GM21723 (cell line): ENCODE results near the gene ZFP30.
A peak's percentile ranks its signal among the peaks of the same experiment; 100 is the strongest.
"Not testable (repeated sequence)": the region's sequence is repeated elsewhere in the genome, so short reads cannot be mapped to it uniquely, and the experiment has no call there.

Experiments
- ATAC-seq: cut with Tn5 transposase; IDR thresholded peaks from one replicate; pipeline ENCODE4 v1.9.1; 2021; ENCODE audit warnings: mild to moderate bottlenecking, moderate library complexity; ENCODE audit not compliant: unreplicated experiment

The ZFP30 gene

DNA sequence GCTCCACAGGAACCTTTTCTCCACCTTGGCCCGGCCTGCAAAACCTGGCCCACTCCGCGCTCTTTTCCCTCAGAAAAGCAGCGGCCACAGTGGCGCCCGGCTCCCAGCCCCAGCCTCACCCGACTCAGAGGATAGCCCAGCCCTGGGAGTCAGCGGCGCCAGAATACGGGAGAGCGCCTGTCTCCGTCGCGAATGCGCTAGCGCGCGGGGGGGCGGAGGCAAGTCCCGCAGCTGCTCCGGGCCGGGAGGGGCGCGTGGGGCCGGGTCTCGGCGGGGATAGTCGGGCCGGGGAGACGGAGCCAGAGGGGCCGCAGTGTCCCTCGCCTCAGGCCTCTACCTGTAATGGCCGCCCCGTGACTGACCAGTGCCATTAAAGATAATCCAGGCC, at the start of gene ZFP30:
ZFP30 (minus strand) TSS at position 165 of the 388 bp plus-strand sequence. CDS start 7,643 bp downstream, outside the sequence.
- ATAC-seq: peak; percentile 67

DNA sequence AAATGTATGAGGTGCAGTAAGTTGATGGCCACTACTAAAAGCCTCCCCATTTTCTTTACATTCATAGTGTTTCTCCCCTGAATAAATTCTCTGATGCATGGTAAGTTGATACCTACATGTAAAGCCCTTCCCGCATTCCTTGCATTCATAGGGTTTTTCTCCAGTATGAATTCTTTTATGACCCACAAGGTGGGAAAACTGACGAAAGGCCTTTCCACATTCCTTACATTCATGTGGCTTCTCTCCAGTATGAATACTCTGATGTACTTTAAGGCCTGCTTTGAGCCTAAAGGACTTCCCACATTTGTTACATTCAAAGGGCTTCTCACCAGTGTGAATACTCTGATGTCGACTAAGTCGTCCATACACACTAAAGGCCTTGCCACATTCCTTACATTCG, 43.8 kb upstream of the ZFP30 start:
- no peak for ATAC-seq

DNA sequence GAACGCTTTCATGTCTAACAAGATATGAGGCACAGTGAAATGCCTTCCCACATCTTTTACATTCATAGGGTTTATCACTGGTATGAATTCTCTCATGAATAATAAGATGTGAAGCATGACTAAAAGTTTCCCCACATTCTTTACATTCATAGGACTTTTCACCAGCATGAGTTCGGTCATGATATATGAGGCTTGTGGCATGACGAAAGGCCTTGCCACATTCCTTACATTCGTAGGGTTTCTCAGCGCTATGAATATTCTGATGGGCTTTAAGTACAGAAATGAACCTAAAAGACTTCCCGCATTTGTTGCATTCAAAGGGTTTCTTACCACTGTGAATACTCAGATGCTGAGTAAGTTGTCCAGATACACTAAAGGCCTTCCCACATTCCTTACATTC, 43.0 kb upstream of the ZFP30 start:
- ATAC-seq: no peak

DNA sequence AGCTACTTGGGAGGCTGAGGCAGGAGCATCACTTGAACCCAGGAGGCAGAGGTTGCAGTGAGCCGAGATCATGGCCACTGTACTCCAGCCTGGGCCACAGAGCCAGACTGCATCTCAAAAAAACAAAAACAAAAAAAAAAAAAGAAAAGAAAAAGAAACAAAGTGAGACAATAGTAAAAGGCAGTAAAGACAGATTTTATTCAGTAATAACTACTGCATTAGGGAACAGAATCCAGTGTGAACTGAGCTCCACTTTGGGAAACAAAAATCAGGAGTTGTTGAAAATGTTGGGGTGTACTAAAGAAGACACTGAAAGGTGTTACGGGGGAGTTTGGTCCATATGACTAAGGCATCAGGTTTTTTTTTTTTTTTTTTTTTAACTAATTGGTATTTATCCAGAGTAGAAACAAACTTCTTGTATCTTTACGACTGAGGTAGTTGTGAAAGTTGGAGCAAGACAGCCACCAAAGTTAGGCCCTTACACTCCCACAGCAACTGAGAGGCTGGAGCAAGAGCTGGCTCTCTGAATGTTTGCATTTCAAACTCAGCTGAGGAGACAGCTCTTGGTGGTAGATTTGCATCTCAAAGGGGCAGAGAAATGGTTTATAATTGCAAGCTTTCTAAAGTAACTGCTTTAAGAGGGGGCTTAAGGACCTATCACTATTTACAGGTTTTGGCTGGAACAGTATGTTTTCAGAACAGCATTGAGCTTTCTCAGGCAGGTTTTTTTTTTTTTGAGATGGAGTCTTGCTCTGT, 40.1 kb upstream of the ZFP30 start:
- ATAC-seq: no peak

DNA sequence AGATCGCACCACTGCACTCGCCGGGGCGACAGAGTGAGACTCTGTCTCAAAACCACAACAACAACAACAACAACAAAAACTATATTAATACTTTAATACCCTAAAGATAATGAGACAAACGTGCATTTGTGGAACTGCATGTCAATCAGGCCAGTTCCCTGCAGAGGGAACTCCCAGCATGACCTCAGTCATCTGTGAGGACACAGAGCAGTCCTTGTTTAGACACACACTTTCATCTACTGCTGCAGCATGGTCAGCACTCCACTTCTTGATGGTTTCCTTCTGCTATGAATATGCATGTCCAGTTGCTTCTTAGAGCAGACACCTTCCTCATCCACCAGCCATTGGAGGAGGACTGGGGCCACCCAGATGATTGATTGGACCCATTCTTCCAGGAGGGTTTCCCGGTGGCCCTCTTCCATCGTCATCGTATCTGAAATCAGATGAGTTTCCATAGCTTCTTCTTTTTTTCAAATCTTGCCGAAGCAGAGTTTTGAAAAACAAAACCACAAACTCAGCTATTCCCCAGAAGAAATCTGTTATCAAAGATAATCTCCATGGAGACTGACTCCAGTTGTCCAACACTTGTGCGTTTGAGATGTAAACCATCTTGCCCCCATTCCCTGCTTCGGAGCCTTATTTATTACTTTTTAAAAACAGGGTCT, 37.8 kb upstream of the ZFP30 start:
- no peak for ATAC-seq

DNA sequence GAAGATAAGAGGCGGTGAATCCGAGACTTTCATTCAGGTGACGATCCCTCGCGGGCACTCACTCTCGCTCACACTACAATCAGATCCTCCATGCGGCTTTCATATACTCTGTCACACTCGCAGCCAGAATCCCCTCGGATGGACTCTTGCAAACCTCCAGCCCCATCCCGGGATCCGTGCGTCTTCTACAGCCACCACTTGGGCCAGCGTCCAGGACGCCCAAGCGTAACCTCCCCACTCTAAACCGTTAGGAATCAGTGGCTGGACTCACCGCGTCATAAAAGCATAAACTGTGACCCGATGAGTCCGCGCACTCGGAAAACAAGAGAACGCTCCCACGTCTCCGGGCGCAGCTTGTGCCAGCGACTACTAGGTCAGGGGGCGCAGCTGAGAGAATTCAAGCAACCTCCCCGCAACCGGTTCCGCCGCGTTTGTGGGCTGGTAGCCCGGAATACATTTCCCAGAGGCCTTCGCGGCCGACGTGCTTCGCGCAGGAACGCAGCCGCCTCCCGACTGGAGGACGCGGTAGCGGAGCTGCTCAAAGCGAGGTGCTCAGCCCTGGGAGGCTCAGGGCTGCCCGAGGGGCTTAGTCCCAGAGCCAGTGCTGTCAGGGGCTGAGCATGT, 36.7 kb upstream of the ZFP30 start:
- ATAC-seq: peak; percentile 61

DNA sequence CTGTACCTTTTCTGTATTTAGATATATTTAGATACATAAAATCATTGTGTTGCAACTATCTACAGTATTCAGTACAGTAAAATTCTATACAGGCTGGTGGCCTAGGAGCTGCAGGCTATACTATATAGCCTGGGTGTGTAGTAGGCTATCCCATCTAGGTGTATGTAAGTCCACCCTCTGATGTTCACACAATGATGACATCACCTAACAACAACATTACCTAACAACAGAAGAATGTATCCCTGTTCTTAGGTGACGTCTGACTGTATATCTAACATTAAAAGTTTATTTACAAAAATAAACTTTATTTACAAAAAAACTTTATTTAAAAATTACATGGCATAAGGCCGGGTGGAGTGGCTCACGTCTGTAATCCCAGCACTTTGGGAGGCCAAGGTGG, 28.3 kb upstream of the ZFP30 start:
- ATAC-seq: no peak

DNA sequence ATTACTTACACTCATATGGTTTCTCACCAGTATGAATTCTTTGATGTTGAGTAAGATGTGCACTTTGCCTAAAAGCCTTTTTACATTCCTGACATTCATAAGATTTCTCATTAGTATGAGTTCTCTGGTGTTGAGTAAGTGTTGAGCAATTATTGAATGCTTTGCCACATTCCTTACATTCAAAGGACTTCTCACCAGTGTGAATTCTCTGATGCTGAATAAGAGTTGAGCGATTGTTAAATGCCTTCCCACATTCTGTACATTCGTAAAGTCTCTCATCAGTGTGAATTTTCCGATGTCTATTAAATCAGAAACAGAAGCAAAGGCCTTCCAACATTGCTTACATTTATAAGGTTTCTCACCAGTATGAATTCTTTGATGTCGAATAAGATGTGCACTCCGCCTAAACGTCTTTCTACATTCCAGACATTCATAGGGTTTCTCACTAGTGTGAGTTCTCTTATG, 14.2 kb upstream of the ZFP30 start:
- no peak for ATAC-seq

DNA sequence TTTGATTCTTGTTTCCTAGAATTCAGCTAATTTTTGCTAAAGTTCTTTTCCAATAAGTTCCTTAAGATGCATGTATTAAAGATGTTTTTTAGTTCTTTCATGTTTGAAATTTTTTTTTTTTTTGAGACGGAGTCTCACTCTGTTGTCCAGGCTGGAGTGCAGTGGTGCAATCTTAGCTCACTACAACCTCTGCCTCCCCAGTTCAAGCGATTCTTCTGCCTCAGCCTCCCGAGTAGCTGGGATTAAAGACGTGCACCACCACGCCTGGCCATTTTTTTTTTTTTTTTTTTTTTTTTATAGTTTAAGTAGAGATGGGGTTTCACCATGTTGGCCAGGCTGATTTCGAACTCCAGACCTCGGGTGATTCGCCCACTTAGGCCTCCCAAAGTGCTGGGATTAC, 1.9 kb upstream of the ZFP30 start:
- ATAC-seq: not testable (repeated sequence)

DNA sequence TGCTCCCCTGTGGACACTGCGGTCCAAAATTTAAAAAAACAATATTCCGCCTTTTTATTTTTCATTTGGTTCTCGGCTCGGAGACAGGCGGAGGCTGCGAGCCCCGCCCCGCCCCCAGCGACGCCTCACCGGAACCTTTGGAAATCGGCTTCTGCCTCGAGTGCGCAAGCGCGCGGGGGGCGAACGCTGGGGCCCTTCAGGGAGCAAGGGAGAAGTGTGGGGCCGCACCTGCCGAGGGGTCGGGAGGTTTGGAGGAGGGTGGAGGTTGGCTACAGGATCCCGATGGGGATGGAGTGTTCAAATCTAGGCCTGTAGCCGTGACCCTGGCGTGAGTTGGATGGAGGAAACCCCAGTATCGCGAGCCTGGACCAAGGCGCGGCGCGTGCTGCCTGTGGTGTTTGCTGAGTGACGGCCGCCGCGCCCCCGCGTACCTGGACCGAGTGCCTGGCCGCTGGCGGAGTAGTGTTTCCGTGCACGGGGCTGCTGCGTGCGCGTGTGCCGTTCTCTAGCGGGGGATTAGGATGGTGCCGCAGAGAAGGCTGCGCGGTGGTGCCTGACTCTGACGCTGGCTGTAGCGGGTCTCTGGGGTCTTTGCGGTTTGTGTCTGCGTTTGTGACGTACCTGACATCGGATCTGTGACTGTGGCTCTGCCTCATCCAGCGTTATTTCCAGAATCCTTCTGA, 565 bp upstream of the ZFP30 start:
- ATAC-seq: peak; percentile 70

DNA sequence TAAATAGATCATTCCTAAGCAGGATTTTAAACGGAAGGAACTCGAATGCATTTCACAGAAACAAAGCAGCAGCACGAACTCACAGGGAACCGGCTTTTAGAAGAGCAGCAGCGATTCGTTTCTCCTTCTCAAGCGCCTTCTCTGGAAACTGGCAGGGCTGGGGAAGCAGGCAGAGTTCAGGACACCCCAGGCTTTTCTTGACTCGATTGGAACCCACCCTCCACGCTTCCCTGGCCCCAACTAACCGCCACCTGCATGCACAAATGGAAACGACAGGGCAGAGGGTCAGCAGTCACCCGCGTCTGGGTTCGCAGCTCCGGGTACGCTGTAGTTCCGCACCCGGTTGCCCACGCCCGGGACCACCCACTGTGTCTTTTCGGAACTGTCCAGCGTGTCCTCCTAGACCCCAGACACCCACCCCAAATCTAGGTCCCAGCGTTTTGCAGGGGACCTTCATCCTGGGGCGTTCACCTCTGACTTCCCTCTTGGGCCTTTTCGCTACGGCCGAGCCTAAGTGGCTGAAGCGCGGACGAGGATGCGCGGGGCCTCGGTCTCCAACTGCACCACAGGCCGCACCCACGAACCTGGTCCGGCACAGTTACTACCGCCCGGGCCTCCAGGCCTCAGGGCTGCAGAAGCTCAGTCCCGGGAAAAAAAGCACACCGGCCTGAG, 500 bp downstream of the ZFP30 start:
- ATAC-seq: peak; percentile 41

DNA sequence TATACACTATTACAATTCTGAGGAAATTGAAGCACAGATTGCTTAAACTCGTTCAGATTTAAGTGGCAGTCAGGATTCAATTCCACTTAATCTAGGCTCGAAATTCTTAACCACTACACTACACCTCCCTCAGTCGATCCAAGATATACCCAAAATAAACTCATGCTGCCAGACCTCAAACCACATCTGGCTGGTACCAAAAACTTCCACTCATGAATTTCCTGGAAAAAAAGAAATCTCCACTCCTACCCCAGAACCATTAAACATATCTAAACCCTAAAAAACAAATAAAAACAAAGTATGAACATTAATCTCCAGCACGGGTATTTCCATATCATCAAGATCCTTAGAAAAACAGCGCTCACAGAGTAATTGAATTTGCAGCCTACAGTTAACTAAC, 1.1 kb downstream of the ZFP30 start:
- no peak for ATAC-seq

DNA sequence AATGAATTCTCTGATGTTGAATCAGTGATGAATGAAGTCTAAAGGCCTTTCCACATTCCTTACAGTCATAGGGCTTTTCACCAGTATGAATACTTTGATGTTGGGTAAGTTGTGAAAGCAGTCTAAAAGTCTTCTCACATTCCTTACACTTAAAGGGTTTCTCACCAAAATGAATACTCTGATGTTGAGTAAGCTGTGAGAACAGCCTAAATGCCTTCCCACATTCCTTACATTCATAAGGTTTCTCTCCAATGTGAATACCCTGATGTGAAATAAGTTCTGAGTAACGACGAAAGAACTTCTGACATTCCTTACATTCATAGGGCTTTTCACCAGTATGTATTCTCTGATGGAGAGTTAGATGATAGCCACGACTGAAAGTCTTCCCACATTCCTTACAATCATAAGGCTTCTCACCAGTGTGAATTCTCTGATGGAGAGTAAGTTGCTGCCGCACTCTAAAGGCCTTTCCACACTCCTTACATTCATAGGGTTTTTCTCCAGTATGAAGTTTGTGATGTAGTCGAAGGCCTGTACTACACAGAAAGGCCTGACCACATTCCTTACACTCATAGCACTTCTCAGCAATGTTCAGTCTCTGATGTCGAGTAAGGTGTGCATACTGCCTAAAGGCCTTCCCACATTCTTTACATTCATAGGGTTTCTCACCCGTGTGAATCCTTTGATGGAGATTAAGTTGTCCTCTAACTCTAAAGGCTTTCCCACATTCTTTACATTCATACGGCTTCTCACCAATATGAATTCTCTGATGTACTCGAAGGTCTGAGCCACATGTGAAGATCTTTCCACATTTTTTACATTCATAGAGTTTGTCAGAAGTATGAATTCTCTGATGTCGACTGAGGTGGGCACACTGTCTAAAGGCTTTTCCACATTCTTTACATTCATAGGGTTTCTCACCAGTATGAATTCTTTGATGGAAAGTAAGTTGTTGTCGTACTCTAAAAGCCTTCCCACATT, 19.9 kb downstream of the ZFP30 start:
- no peak for ATAC-seq

DNA sequence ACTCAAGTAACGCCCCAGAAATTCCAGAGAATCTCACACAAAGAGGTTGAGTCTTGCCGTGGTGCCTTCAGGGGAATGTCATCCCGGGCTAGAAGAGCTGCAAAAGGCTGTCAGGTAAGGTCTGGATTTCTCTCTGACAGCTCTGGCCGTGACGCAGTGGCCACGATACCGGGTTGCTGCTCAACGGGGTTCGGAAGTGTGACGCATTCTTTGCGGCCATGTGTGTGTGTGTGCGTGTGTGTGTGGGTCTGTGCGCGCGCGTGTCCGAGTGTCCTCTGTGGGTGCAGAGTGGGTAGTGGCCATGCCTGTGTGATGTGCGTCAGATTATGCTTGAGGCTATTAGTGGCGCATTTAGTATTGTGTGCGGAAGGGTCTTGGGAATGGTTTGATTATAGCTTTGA, 60.3 kb downstream of the ZFP30 start:
- peak; percentile 35 for ATAC-seq

DNA sequence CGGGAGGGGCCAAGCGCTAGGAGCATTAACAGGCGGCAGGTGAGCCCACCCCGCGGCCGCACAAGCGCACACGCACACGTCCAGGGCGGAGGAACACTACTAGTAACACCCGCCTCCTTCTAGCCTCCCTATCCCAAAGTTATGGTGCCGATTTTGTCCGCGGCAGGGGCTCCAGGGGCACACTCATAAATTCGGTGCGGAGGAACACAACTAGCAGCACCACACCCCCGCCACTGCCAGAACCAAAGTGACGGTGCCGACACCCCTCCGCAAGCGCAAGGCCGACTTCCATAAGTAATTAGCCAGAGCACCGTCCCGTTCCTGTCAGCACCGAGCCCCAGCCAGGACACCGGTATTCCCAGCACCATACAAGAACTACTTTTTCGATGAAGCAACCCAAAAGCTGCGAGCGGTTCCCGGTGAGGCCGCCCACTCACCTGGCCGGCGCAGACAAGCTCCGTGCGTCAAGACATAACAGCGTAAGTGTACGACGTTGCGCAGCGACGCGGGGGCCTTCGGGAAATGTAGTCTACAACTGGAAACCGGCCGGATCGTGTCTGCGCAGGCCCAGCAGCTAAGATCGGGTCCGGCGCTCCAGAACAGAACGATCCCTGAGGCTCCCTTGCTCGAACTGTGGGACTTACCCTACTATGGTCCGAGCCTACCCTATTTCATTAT, 60.8 kb downstream of the ZFP30 start, which contains the start of the genes ZNF540 and ZNF571:
ZNF540 (plus strand) TSS at position 573 of the 678 bp plus-strand sequence. CDS start 3,572 bp downstream, outside the sequence.
ZNF571 (minus strand) TSS at position 489 of the 678 bp plus-strand sequence. CDS start 8,116 bp downstream, outside the sequence.
- ATAC-seq: peak; percentile 95

DNA sequence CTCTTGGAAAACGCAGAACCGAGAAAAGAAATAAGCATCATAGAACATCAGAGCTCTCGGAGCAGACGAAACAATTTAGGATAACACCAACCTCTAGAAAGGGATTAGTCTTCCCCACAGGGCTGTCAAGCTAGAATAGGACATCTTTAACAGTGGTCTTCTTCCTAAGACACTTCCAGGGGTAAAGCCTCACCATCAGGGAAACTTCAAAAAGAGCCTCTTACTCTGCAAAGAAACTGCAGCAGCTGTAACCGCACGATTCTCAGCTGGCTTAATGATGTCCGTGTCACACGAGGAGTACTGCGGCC, 61.3 kb downstream of the ZFP30 start:
- no peak for ATAC-seq

DNA sequence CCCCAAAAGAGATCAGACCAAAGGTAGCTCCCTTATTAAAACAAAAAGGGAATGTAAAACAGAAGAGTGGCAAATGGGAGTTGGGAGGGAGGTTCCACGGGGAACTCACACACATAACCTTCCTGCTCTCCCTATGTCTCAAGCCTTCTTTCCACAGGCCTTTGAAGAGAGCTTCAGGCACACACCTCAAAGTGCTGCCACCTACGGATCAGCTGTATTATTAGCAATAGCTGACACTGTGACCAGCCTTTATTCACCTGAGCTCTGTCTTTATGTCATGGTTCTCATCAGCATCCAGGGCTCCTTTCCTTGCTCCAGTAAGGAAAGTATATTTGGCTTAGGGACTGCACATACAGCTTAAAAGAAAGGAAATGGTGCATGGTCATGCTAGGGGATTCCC, 71.9 kb downstream of the ZFP30 start:
- no peak for ATAC-seq

DNA sequence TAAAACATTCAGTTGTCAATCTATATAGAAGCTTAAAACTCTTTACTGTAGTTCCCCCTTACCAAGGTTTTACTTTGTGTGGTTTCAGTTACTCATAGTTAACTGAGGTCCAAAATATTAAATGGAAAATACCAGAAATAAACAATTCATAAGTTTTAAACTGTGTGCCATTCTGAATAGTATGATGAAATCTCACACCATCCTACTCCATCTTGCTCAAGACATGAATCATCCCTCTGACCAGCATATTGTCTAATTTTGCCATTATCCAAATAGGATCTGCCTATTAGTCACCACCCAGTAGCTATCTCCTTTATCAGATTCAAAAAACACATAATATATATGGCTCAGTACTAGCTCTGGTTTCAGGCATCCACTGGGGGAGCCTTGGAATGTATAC, 83.1 kb downstream of the ZFP30 start:
- ATAC-seq: no peak

DNA sequence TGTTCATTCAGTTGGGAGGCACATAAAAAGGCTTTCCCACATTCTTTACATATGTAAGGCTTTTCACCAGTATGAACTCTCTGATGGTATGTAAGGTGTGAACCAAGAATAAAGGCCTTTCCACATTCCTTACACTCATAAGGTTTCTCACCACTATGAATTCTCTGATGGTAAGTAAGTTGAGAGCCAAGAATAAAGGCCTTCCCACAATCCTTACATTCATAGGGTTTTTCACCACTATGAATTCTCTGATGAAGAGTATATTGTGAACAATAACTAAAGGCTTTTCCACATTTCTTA, 89.9 kb downstream of the ZFP30 start:
- ATAC-seq: no peak
